RPMI8226 (cell line): Measurements from ENCODE around the gene KRTAP10-5.
A peak's percentile ranks its signal among the peaks of the same experiment; 100 is the strongest.
"Not testable (repeated sequence)": the region's sequence is repeated elsewhere in the genome, so short reads cannot be mapped to it uniquely, and the experiment has no call there.

Experiments used
- DNase-seq: peaks from one replicate; pipeline ENCODE4 v3.0.0-alpha.2; 2015

The KRTAP10-5 gene

GRCh38 chr21:44590897-44591800 lies 10.7 kb upstream of the KRTAP10-5 start:
- DNase-seq = not testable (repeated sequence)

GRCh38 chr21:44590311-44590721 lies 9.9 kb upstream of the KRTAP10-5 start:
- DNase-seq = no peak

- no peak for DNase-seq
These were observed 9.3 kb upstream of the KRTAP10-5 start for GRCh38 chr21:44589586-44590305.

- DNase-seq = no peak
These were observed 8.7 kb upstream of the KRTAP10-5 start for GRCh38 chr21:44589094-44589493.

- DNase-seq = no peak
These were observed 5.5 kb upstream of the KRTAP10-5 start for GRCh38 chr21:44585892-44586291.

GRCh38 chr21:44583800-44584147 lies 3.4 kb upstream of the KRTAP10-5 start:
- DNase-seq = no peak

GRCh38 chr21:44583089-44583799 lies 2.8 kb upstream of the KRTAP10-5 start:
- DNase-seq = no peak

- no peak for DNase-seq
These were observed 1.7 kb upstream of the KRTAP10-5 start for GRCh38 chr21:44582055-44582454.

GRCh38 chr21:44581158-44581557 lies 754 bp upstream of the KRTAP10-5 start:
- no peak for DNase-seq

GRCh38 chr21:44579833-44580144 lies 615 bp downstream of the KRTAP10-5 start:
- DNase-seq = no peak

GRCh38 chr21:44579056-44579832 lies 1.2 kb downstream of the KRTAP10-5 start:
- no peak for DNase-seq

GRCh38 chr21:44578371-44579055 lies 1.9 kb downstream of the KRTAP10-5 start:
- no peak for DNase-seq

- DNase-seq = no peak
These were observed 4.4 kb downstream of the KRTAP10-5 start for GRCh38 chr21:44576025-44576420.

- no peak for DNase-seq
These were observed 4.9 kb downstream of the KRTAP10-5 start for GRCh38 chr21:44575307-44576024.

- peak; percentile 63 for DNase-seq
These were observed 5.7 kb downstream of the KRTAP10-5 start for GRCh38 chr21:44574457-44575306.

GRCh38 chr21:44573630-44574456 lies 6.6 kb downstream of the KRTAP10-5 start, which contains the start of gene KRTAP10-4:
TSS of gene KRTAP10-4 (plus strand) at chr21:44573729. CDS start at chr21:44573759, 30 bp downstream.
- not testable (repeated sequence) for DNase-seq

GRCh38 chr21:44572959-44573583 lies 7.3 kb downstream of the KRTAP10-5 start:
- no peak for DNase-seq

GRCh38 chr21:44571844-44572782 lies 8.3 kb downstream of the KRTAP10-5 start:
- no peak for DNase-seq
